RWPE1 (cell line): ENCODE results near the gene IL32.
"Not testable (repeated sequence)": the region's sequence is repeated elsewhere in the genome, so short reads cannot be mapped to it uniquely, and the experiment has no call there.

Experiments
- CTCF ChIA-PET: fragments of 350-600 bp; sonication (Branson Sonifier 250); formaldehyde crosslinking; extraction: SDS; loops from one replicate; lab custom pipeline; 2021; lab: Yijun Ruan, JAX
- POLR2A ChIA-PET: fragments of 400-600 bp; formaldehyde crosslinking; extraction: SDS; loops from one replicate; lab custom pipeline; 2020; ENCODE audit warnings: antibody characterized with exemption; ENCODE audit not compliant: low non-redundant PET; lab: Yijun Ruan, JAX
- DNase-seq: peaks from one replicate; pipeline ENCODE4 v3.0.0; 2012; ENCODE audit warnings: low spot score
- H3K27ac ChIP-seq: fragments of 450-650 bp; 2 replicates; pipeline ENCODE4 v1.5.1; 2017
- TF ChIP-seq, protein P1 (sequence below): fragments of 450-650 bp; conservative IDR thresholded peaks from 2 replicates; pipeline ENCODE4 v1.5.1; 2017; ENCODE audit warnings: low read depth, mild to moderate bottlenecking

IL32 gene

DNA sequence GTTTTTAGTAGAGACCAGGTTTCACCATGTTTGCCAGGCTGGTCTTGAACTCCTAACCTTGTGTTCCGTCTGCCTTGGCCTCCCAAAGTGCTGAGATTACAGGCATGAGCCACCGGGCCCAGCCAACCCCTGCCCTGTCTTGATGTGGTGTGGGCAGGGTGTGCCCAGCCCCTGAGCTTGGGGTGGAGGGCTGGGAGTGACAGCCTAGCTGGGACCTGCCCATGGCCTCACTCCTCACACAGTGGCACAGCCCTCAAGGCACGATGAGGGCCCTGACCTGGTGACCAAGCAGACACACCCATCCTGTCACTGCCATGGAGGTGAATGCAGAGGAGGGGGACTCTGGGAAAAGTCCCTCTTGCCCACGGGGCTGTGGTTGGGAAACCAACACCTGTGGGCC, 3.0 kb downstream of the IL32 start:
- ChIA-PET CTCF (interaction anchor here (0.9 kb wide), 1 partner anchor 103 kb away, joined by 4 read pairs; no protein-coding TSS in a partner anchor), POLR2A (no interaction called here)
- TF ChIP-seq, protein P1, sequence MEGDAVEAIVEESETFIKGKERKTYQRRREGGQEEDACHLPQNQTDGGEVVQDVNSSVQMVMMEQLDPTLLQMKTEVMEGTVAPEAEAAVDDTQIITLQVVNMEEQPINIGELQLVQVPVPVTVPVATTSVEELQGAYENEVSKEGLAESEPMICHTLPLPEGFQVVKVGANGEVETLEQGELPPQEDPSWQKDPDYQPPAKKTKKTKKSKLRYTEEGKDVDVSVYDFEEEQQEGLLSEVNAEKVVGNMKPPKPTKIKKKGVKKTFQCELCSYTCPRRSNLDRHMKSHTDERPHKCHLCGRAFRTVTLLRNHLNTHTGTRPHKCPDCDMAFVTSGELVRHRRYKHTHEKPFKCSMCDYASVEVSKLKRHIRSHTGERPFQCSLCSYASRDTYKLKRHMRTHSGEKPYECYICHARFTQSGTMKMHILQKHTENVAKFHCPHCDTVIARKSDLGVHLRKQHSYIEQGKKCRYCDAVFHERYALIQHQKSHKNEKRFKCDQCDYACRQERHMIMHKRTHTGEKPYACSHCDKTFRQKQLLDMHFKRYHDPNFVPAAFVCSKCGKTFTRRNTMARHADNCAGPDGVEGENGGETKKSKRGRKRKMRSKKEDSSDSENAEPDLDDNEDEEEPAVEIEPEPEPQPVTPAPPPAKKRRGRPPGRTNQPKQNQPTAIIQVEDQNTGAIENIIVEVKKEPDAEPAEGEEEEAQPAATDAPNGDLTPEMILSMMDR, result no peak
- H3K27ac ChIP-seq, result no peak overlapping the region; the same call in 1 of the 2 replicates
- no peak for DNase-seq

DNA sequence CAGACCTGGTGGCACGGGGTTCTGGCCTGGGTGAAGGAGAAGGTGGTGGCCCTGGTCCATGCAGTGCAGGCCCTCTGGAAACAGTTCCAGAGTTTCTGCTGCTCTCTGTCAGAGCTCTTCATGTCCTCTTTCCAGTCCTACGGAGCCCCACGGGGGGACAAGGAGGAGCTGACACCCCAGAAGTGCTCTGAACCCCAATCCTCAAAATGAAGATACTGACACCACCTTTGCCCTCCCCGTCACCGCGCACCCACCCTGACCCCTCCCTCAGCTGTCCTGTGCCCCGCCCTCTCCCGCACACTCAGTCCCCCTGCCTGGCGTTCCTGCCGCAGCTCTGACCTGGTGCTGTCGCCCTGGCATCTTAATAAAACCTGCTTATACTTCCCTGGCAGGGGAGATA, 3.7 kb downstream of the IL32 start:
- DNase-seq, H3K27ac ChIP-seq, POLR2A ChIA-PET: not testable (repeated sequence)
- CTCF ChIA-PET, result interaction anchor here (0.5 kb wide), 1 partner anchor 97 kb away, joined by 4 read pairs; no protein-coding TSS in a partner anchor

DNA sequence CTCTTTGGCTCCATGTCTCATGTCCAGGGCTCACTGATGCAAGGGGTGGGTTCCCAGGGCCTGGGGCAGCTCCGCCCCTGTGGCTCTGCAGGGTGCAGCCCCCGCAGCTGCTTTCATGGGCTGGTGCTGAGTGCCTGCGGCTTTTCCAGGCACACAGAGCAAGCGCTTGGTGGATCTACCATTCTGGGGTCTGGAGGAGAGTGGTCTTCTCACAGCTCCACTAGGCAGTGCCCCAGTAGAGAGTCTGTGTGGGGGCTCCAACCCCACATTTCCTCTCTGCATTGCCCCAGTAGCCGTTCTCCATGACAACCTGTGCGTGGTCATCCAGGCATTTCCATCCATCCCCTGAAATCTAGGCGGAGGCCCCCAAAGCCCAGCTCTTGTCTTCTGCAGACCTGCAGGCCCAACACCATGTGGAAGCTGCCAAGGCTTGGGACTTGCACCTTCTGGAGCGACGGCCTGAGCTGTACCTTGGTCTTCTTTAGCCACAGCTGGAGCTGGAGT, 5.2 kb downstream of the IL32 start:
- no peak for DNase-seq
- no peak overlapping the region for H3K27ac ChIP-seq
- TF ChIP-seq, protein P1, result no peak
- ChIA-PET CTCF (interaction anchor here (1.8 kb wide), 1 partner anchor 12 kb away, joined by 4 read pairs; no protein-coding TSS in a partner anchor), POLR2A (no interaction called here)

DNA sequence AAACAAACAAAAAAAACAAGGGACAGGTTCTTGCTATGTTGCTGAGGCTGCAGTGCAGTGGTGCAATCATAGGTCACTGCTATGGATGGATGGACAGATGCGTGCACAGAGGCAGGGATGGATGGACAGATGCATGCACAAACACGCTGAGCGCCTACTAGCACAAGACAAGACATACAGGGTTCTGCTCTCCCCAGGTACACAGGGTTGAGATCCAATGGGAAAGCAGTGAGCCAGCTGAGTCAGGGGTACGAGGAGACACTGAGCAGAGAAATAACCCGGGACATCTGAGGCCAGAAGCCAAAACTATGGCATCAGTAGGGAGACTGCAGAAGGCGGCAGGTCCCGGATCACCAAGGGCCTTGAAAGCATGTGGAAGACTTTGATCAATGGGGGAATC, 6.2 kb downstream of the IL32 start:
- ChIA-PET CTCF (interaction anchor here (1.8 kb wide), 1 partner anchor 13 kb away, joined by 4 read pairs; no protein-coding TSS in a partner anchor), POLR2A (no interaction called here)
- TF ChIP-seq, protein P1, result no peak
- H3K27ac ChIP-seq, result no peak overlapping the region
- DNase-seq, result no peak

DNA sequence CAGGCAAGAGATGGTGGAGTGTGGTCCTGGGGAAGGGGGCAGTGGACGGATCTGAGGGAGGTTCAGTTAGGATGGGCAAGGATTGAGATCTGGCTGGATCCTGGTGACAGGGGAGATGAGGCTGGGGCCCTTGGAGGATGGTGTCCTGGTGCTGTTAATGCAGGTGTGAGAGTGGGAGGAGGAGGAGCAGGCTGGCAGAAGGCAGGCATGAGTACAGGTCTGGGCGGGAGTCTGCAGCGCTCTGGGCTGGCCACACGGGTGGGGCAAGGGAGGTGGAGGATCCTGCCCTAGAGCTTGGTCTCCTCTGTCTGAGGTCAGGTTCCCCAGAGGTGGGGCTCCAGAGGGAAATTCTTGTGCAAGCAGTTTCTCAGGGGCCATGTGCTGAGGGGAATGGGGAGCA, 6.7 kb downstream of the IL32 start:
- DNase-seq, H3K27ac ChIP-seq, POLR2A ChIA-PET: not testable (repeated sequence)
- CTCF ChIA-PET, result interaction anchor here (1.8 kb wide), 1 partner anchor 14 kb away, joined by 4 read pairs; no protein-coding TSS in a partner anchor

DNA sequence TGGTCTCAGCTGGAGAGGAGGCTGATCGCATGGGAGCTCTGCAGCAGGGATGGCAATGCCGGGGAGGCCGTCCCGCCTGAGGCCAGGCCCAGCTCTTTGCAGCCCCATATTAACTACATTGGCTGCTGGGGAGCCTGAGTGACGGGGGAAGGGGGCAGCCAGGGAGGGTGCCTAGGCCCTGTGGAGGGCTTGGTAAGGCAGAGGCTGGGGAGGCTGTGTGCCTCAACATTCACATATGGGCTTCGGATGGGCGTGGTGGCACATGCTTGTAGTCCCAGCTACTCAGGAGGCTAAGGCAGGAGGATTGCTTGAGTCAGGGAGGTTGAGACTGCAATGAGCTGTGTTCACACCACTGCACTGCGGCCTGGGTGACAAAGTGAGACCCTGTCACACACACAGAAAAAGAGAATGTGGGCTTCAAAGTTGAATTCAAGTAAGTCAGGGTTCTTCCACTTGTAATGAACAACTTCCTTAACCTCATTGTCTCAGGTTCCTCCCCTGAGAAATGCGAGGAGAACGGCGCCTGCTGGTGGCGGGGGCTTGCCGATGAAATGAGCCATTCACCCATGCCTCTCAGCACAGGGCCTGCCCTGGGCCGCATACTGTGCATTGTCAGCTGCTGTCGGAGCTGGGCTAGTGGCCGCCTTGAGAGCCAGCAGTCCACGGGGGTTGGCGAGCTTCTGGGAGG, 7.3 kb downstream of the IL32 start:
- H3K27ac ChIP-seq, CTCF ChIA-PET, POLR2A ChIA-PET, DNase-seq: not testable (repeated sequence)

DNA sequence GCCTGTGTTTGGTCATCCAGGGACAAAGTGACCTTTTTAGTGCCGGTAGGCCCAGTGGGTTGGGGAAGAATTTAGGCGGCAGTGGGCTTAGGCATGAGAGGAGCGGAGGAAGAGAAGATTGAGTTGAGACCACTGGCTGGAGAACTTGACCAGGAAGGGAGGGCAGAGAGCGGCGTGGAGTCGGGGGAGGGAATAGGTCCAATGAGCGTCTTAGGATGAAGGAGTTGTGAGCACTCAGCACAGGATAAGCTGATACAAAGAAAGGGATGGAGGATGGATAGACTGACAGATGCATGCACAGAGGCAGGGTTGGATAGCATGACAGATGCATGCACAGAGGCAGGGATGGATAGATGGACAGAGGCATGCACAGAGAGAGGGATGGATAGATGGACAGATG, 8.0 kb downstream of the IL32 start:
- CTCF ChIA-PET, result no interaction called here
- POLR2A ChIA-PET, result no interaction called here
- H3K27ac ChIP-seq, result no peak overlapping the region
- TF ChIP-seq, protein P1, result no peak
- no peak for DNase-seq

DNA sequence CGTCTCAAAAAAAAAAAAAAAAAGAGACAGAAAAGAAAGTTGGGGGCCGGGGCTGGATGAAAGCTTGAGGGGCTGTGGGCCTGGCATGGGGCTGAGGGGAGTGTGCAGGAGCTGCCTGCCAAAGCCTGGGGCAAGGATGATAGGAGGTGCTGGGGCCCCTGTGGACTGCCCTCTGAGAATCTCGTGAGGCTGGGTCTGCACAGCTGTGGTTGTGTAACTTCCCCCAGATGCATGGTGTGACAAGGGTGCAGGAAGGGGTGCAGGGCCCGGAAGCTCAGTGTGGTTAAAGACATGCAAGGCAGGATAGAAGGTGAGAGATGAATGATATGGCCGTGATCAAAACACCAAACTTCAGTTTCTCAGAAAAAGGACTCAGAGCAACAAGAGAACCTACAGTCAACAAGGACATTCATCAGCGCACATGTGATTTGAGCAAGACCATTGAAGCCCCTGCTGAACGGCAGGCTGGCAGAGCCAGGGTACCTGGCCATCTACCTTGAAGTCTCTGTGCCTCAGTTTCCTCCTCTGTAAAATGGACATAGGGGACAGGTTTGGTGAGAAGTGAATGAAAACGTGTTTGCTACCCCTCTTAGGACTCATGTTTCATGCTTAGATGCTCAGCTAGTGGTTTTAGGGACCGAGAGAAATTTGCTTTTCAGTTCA, 9.6 kb downstream of the IL32 start:
- POLR2A ChIA-PET, result no interaction called here
- no peak overlapping the region for H3K27ac ChIP-seq
- no peak for DNase-seq
- TF ChIP-seq, protein P1, result no peak
- CTCF ChIA-PET, result interaction anchor here (0.6 kb wide), 2 partner anchors 53 to 630 kb away, joined by 3 to 4 read pairs; no protein-coding TSS in a partner anchor
